Measurements from ENCODE around the gene RARB.

RARB gene

DNA sequence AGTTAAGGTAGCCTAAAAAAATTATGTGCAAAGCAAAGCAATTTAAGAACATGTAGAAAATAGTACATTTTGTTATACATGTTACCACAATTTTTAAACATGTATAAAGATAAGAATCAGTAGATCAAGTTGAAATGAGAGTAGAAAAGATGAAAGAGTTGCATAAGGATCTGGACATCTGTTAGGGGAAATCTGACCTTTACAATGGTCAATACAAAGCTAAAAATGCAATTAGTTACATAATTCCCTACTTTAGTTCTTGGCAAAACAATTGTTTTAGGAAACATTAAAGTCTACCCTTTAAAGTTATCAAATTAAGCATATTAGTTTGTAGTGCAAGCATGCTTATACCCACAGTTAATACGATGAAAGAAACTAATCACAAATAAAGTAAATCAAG lies 203.9 kb downstream of the RARB start (continued):
- TF ChIP-seq, protein P1, sequence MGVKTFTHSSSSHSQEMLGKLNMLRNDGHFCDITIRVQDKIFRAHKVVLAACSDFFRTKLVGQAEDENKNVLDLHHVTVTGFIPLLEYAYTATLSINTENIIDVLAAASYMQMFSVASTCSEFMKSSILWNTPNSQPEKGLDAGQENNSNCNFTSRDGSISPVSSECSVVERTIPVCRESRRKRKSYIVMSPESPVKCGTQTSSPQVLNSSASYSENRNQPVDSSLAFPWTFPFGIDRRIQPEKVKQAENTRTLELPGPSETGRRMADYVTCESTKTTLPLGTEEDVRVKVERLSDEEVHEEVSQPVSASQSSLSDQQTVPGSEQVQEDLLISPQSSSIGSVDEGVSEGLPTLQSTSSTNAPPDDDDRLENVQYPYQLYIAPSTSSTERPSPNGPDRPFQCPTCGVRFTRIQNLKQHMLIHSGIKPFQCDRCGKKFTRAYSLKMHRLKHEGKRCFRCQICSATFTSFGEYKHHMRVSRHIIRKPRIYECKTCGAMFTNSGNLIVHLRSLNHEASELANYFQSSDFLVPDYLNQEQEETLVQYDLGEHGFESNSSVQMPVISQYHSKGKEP (tag by site-specific recombination; IDR thresholded peaks at IDR 0.05) = no peak
- TF ChIP-seq, protein P2, sequence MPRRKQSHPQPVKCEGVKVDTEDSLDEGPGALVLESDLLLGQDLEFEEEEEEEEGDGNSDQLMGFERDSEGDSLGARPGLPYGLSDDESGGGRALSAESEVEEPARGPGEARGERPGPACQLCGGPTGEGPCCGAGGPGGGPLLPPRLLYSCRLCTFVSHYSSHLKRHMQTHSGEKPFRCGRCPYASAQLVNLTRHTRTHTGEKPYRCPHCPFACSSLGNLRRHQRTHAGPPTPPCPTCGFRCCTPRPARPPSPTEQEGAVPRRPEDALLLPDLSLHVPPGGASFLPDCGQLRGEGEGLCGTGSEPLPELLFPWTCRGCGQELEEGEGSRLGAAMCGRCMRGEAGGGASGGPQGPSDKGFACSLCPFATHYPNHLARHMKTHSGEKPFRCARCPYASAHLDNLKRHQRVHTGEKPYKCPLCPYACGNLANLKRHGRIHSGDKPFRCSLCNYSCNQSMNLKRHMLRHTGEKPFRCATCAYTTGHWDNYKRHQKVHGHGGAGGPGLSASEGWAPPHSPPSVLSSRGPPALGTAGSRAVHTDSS (tag by site-specific recombination; IDR thresholded peaks at IDR 0.05) = no peak
- TF ChIP-seq ZNF214 (tag by site-specific recombination; IDR thresholded peaks at IDR 0.05; ENCODE audit: borderline replicate concordance) (no peak), ZNF521 (tag by site-specific recombination; IDR thresholded peaks at IDR 0.05) (no peak), ZBTB8A (tag by site-specific recombination; IDR thresholded peaks at IDR 0.05) (no peak), ZNF132 (tag by site-specific recombination; IDR thresholded peaks at IDR 0.05; ENCODE audit: borderline replicate concordance) (no peak), ZBTB48 (tag by site-specific recombination; IDR thresholded peaks at IDR 0.05) (no peak), ZBTB7A (tag by site-specific recombination; IDR thresholded peaks at IDR 0.05; ENCODE audit: low read depth) (no peak)
- TF ChIP-seq, protein P3, sequence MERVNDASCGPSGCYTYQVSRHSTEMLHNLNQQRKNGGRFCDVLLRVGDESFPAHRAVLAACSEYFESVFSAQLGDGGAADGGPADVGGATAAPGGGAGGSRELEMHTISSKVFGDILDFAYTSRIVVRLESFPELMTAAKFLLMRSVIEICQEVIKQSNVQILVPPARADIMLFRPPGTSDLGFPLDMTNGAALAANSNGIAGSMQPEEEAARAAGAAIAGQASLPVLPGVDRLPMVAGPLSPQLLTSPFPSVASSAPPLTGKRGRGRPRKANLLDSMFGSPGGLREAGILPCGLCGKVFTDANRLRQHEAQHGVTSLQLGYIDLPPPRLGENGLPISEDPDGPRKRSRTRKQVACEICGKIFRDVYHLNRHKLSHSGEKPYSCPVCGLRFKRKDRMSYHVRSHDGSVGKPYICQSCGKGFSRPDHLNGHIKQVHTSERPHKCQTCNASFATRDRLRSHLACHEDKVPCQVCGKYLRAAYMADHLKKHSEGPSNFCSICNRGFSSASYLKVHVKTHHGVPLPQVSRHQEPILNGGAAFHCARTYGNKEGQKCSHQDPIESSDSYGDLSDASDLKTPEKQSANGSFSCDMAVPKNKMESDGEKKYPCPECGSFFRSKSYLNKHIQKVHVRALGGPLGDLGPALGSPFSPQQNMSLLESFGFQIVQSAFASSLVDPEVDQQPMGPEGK (tag by site-specific recombination; IDR thresholded peaks at IDR 0.05) = no peak
- TF ChIP-seq, protein P4, sequence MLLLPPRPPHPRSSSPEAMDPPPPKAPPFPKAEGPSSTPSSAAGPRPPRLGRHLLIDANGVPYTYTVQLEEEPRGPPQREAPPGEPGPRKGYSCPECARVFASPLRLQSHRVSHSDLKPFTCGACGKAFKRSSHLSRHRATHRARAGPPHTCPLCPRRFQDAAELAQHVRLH (tag by site-specific recombination; IDR thresholded peaks at IDR 0.05) = no peak
- TF ChIP-seq, protein P5, sequence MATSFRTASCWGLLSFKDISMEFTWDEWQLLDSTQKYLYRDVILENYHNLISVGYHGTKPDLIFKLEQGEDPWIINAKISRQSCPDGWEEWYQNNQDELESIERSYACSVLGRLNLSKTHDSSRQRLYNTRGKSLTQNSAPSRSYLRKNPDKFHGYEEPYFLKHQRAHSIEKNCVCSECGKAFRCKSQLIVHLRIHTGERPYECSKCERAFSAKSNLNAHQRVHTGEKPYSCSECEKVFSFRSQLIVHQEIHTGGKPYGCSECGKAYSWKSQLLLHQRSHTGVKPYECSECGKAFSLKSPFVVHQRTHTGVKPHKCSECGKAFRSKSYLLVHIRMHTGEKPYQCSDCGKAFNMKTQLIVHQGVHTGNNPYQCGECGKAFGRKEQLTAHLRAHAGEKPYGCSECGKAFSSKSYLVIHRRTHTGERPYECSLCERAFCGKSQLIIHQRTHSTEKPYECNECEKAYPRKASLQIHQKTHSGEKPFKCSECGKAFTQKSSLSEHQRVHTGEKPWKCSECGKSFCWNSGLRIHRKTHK (tag by site-specific recombination; IDR thresholded peaks at IDR 0.05) = no peak

DNA sequence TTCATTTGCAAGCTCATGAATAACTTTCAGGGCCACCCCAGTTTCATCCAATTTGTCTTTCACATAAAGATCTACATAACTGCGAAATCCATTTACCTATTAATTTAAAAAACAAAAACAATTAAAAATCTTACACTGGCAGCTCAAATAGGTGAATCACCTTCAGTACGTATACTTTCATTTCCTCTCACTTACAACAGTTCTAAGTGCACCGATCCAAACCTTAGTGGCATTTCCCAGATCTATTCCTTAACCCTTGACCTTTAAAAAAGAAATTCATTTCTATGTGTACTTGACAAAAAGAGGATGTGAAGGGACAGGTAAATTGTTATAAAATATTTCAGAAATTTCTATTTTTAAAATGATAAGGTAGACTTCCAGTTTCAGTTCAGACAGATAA lies 205.9 kb downstream of the RARB start:
- POLR2A ChIA-PET = interaction anchor here (0.7 kb wide), 1 partner anchor 237 kb away, joined by 5 read pairs; no protein-coding TSS in a partner anchor
- H3K9me3 ChIP-seq (ENCODE audit: control insufficient read depth, insufficient read depth, low read depth, low read length) = no peaks in the 10 kb centered on the region
- no peaks in the 10 kb centered on the region for H3K4me1 ChIP-seq (ENCODE audit: control insufficient read depth, insufficient read depth, low read length)
- H3K36me3 ChIP-seq (ENCODE audit: control insufficient read depth in 2 of 2, insufficient read depth in 1 of 2, low read length in 2 of 2) = peaks cover 10 to 66% of the 10 kb centered on the region in 2 experiments; a peak in 2 of 3 replicates
- no peak overlapping the region for H3K27ac ChIP-seq (ENCODE audit: extremely low read depth, low read depth, low read length)
- CTCF ChIA-PET = interaction anchor here (0.6 to 1.2 kb wide), 2 partner anchors 14 to 102 kb away, joined by 3 to 6 read pairs; no protein-coding TSS in a partner anchor
- no peak overlapping the region for H3K4me3 ChIP-seq (ENCODE audit: low read depth, low read length)
- TF ChIP-seq ZNF169 (tag by site-specific recombination; IDR thresholded peaks at IDR 0.05) (no peak), ZSCAN30 (tag by site-specific recombination; IDR thresholded peaks at IDR 0.05) (no peak), FEZF1 (tag by site-specific recombination; IDR thresholded peaks at IDR 0.05) (no peak), ZNF354C (tag by site-specific recombination; IDR thresholded peaks at IDR 0.05; ENCODE audit: borderline replicate concordance, low read depth) (no peak), ZNF610 (tag by site-specific recombination; IDR thresholded peaks at IDR 0.05; ENCODE audit: borderline replicate concordance) (no peak), ZNF777 (tag by site-specific recombination; IDR thresholded peaks at IDR 0.05; ENCODE audit: borderline replicate concordance) (no peak), SALL2 (tag by site-specific recombination; IDR thresholded peaks at IDR 0.05; ENCODE audit: borderline replicate concordance) (no peak), ZNF48 (tag by site-specific recombination; IDR thresholded peaks at IDR 0.05) (no peak), ZNF660 (tag by site-specific recombination; IDR thresholded peaks at IDR 0.05) (no peak), ZNF274 (IDR thresholded peaks at IDR 0.05; ENCODE audit: low read length) (no peak), ZNF274 (tag by site-specific recombination; IDR thresholded peaks at IDR 0.05; ENCODE audit: borderline replicate concordance) (no peak), ZNF214 (tag by site-specific recombination; IDR thresholded peaks at IDR 0.05; ENCODE audit: borderline replicate concordance) (no peak), EGR2 (tag by site-specific recombination; IDR thresholded peaks at IDR 0.05; ENCODE audit: low read depth) (no peak), GLI4 (tag by site-specific recombination; IDR thresholded peaks at IDR 0.05) (no peak), ZNF404 (tag by site-specific recombination; IDR thresholded peaks at IDR 0.05) (no peak), MZF1 (tag by site-specific recombination; IDR thresholded peaks at IDR 0.05; ENCODE audit: borderline replicate concordance) (no peak), ZNF341 (tag by site-specific recombination; IDR thresholded peaks at IDR 0.05; ENCODE audit: low read depth) (no peak)
